ENCODE data around the gene MYL5. TPM values are rescaled to one million over a fixed set of nuclear protein-coding genes. Genes with fewer than 3 reads are reported as not detected.
"Not testable (repeated sequence)": the region's sequence is repeated elsewhere in the genome, so short reads cannot be mapped to it uniquely, and the experiment has no call there.

The MYL5 gene
- total RNA-seq, 1 donor from 2014 or later, result 1.1 TPM

- Histone ChIP-seq H3K4me1 (no peaks in the 10 kb centered on the region), H3K9me3 (no peaks in the 10 kb centered on the region), H3K27ac (no peak overlapping the region), H3K36me3 (no peaks in the 10 kb centered on the region), H3K27me3 (no peaks in the 10 kb centered on the region), H3K4me3 (no peak overlapping the region)
- no peak for DNase-seq (ENCODE audit: low spot score in 2 of 2)
- intact Hi-C loops (cut with DNase I), result no loop called here
- TF ChIP-seq CTCF (IDR thresholded peaks at IDR 0.05), result no peak
Measured at GRCh38 chr4:634599-634985, 39.8 kb upstream of the MYL5 start.

DNA sequence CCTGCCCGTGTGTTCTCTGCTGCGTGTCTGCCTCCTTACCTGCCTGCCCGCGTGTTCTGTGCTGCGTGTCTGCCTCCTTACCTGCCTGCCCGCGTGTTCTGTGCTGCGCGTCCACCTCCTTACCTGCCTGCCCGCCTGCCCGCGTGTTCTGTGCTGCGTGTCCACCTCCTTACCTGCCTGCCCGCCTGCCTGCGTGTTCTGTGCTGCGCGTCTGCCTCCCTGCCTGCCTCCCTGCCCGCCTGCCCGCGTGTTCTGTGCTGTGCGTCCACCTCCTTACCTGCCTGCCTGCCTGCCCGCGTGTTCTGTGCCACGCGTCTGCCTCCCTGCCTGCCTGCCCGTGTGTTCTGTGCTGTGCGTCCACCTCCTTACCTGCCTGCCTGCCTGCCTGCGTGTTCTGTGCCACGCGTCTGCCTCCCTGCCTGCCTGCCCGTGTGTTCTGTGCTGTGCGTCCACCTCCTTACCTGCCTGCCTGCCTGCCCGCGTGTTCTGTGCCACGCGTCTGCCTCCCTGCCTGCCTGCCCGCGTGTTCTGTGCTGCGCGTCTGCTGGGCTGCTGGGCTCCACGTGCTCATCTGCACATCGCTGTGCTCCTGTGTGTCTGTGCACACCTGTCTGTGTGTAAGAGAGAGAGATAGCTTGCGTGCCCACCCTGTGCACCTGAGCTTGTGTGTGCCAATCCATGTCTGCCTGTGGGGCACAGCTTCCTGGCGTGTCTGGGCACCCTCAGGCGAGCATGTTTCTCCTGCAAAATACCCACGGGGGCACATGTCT lies 39.1 kb upstream of the MYL5 start:
- DNase-seq (ENCODE audit: low spot score in 2 of 2); H3K27ac ChIP-seq; H3K4me3 ChIP-seq; H3K27me3 ChIP-seq; H3K4me1 ChIP-seq; H3K36me3 ChIP-seq; intact Hi-C loops (cut with DNase I); H3K9me3 ChIP-seq: not testable (repeated sequence)

GRCh38 chr4:635851-636627 lies 38.3 kb upstream of the MYL5 start:
- DNase-seq (ENCODE audit: low spot score in 2 of 2), result no peak
- Histone ChIP-seq H3K27me3 (no peaks in the 10 kb centered on the region), H3K36me3 (no peaks in the 10 kb centered on the region), H3K27ac (no peak overlapping the region), H3K4me1 (no peaks in the 10 kb centered on the region), H3K9me3 (no peaks in the 10 kb centered on the region), H3K4me3 (no peak overlapping the region)
- intact Hi-C loops (cut with DNase I), result no loop called here
- TF ChIP-seq CTCF (IDR thresholded peaks at IDR 0.05), result no peak

DNA sequence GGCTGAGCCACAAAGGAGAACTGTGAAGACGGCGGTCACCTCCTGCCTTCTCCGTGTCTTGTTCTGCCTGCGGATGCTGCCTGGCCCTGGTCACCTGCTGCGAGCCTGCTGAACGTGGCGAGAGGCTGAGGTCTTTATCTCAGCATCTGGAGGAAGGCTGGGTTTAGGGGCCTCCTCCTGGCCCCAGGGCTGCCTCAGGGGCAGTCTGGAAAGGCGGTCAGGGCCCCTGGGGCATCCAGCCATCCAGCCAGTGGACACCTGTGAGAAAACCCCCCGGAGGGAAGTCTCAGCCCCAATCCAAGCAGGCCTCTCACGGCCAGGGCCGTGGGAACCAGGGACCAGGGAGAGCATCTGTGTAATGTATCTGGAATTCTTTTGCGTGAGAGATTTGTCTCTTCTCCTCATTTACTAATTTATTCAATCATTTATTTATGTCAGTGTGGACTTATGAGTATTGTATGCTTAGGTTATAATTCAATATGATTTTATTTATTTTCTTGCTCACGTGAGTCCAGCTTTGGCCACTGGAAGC lies 37.6 kb upstream of the MYL5 start:
- no peaks in the 10 kb centered on the region for H3K4me1 ChIP-seq
- no peaks in the 10 kb centered on the region for H3K9me3 ChIP-seq
- no peaks in the 10 kb centered on the region for H3K36me3 ChIP-seq
- intact Hi-C loops (cut with DNase I), result no loop called here
- H3K4me3 ChIP-seq, result no peak overlapping the region
- no peaks in the 10 kb centered on the region for H3K27me3 ChIP-seq
- H3K27ac ChIP-seq, result no peak overlapping the region
- DNase-seq (ENCODE audit: low spot score in 2 of 2), result no peak
- no peak for TF ChIP-seq CTCF (IDR thresholded peaks at IDR 0.05)

- TF ChIP-seq CTCF (IDR thresholded peaks at IDR 0.05), result no peak
- intact Hi-C loops (cut with DNase I), result no loop called here
- no peak for DNase-seq (ENCODE audit: low spot score in 2 of 2)
- H3K4me3 ChIP-seq, result no peak overlapping the region
- no peaks in the 10 kb centered on the region for H3K27me3 ChIP-seq
- no peak overlapping the region for H3K27ac ChIP-seq
- H3K4me1 ChIP-seq, result no peaks in the 10 kb centered on the region
- H3K36me3 ChIP-seq, result no peaks in the 10 kb centered on the region
- H3K9me3 ChIP-seq, result no peaks in the 10 kb centered on the region
Measured at GRCh38 chr4:637536-638280, 36.6 kb upstream of the MYL5 start.

DNA sequence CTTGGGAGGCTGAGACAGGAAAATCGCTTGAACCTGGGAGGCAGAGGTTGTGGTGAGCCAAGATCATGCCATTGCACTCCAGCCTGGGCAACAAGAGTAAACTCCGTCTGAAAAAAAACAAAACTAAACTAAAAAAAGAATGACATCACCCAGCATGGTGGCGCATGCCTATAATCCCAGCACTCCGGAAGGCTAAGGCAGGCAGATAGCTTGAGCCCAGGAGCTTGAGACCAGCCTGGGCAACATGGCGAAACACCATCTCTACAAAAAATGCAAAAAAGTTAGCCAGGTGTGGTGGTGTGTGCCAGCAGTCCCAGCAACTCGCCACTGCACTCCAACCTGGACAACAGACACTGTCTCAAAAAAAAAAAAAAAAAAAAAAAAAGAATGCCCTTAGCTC lies 32.0 kb upstream of the MYL5 start:
- H3K9me3 ChIP-seq; H3K4me3 ChIP-seq; H3K27ac ChIP-seq; H3K27me3 ChIP-seq; DNase-seq (ENCODE audit: low spot score in 2 of 2); intact Hi-C loops (cut with DNase I); H3K4me1 ChIP-seq; H3K36me3 ChIP-seq: not testable (repeated sequence)

All from ascending aorta (tissue), 2 donors.